B cell (primary cell): Measurements from ENCODE around the gene UGT1A4. TPM values are rescaled to one million over a fixed set of nuclear protein-coding genes. Genes with fewer than 3 reads are reported as not detected.

Source experiments
- ATAC-seq: fragments of 200-7000 bp; cut with Tn5 transposase; one replicate; pipeline ENCODE4 v1.10.0; 2021; ENCODE audit warnings: low read depth, mild to moderate bottlenecking, moderate number of reproducible peaks, moderate library complexity
- CTCF ChIA-PET: fragments of 350-600 bp; sonication (Branson Sonifier 250); formaldehyde crosslinking; loops from one replicate; lab custom pipeline; 2021; ENCODE audit warnings: antibody characterized with exemption, inconsistent platforms; lab: Charles Lee
- POLR2A ChIA-PET: fragments of 350-600 bp; sonication (Branson Sonifier 250); formaldehyde crosslinking; loops from one replicate; lab custom pipeline; 2021; ENCODE audit warnings: antibody characterized with exemption; lab: Charles Lee
- DNase-seq: peaks from one replicate; pipeline ENCODE4 v3.0.0; 2013
- H2AFZ ChIP-seq: 2 replicates; pipeline ENCODE4 v1.6.1; 2012; ENCODE audit warnings: mild to moderate bottlenecking, low read depth, low read length; ENCODE audit not compliant: insufficient read depth, poor library complexity, severe bottlenecking
- H3K27ac ChIP-seq, 2 donors: 1 replicate in 1 of 2; 2 replicates in 1 of 2; pipeline ENCODE4 v1.5.1; 2012 to 2013; ENCODE audit warnings: low read length in 2 of 2, mild to moderate bottlenecking in 2 of 2, moderate library complexity in 1 of 2
- H3K27me3 ChIP-seq, 4 experiments: fragments of 200-600 bp in 1 of 4; sonication (generic) in 1 of 4; replicated peaks in 1 of 4; 1 replicate in 2 of 4; 2 replicates in 2 of 4; pipeline versions ENCODE4 v1.6.1 to v1.7.0; 2013 to 2016; ENCODE audit warnings: low read length in 3 of 4, mild to moderate bottlenecking in 2 of 4, mixed read lengths in 1 of 4, moderate library complexity in 1 of 4; ENCODE audit not compliant: insufficient read depth in 4 of 4, control insufficient read depth in 3 of 4; ENCODE audit errors: control extremely low read depth in 1 of 4
- H3K36me3 ChIP-seq, 2 experiments: replicated peaks in 1 of 2; 1 replicate in 1 of 2; 2 replicates in 1 of 2; pipeline versions ENCODE4 v1.6.1 to v1.7.1; 2013; ENCODE audit warnings: low read length in 1 of 2; ENCODE audit not compliant: insufficient read depth in 2 of 2, control insufficient read depth in 1 of 2; ENCODE audit errors: control extremely low read depth in 1 of 2, extremely low read depth in 1 of 2
- H3K4me1 ChIP-seq, 2 donors: fragments of 200-600 bp in 1 of 2; sonication (generic) in 1 of 2; 1 replicate in 1 of 2; 2 replicates in 1 of 2; pipeline versions ENCODE4 v1.5.1 to v1.6.1; 2013 to 2017; ENCODE audit warnings: low read length in 2 of 2; ENCODE audit not compliant: control insufficient read depth in 2 of 2, insufficient read depth in 2 of 2
- H3K4me2 ChIP-seq: replicated peaks from 2 replicates; pipeline ENCODE3; 2012; ENCODE audit warnings: mild to moderate bottlenecking, low read depth, low read length; ENCODE audit not compliant: poor library complexity, severe bottlenecking
- H3K4me3 ChIP-seq, 5 experiments: fragments of 200-600 bp in 1 of 5; sonication (generic) in 1 of 5; 1 replicate in 3 of 5; 2 replicates in 2 of 5; pipeline versions ENCODE4 v1.5.1 to v1.7.0; 2011 to 2016; ENCODE audit warnings: low read length in 4 of 5, mild to moderate bottlenecking in 4 of 5, low read depth in 2 of 5, control low read depth in 1 of 5, moderate library complexity in 1 of 5; ENCODE audit not compliant: insufficient read depth in 1 of 5; ENCODE audit errors: control extremely low read depth in 1 of 5, extremely low read depth in 1 of 5
- H3K79me2 ChIP-seq: fragments of 200-600 bp; sonication (generic); one replicate; pipeline ENCODE4 v1.6.0; 2016; ENCODE audit warnings: low read length; ENCODE audit not compliant: control insufficient read depth, insufficient read depth
- H3K9ac ChIP-seq: fragments of 200-600 bp; sonication (generic); 2 replicates; pipeline ENCODE4 v1.6.1; 2017; ENCODE audit warnings: mild to moderate bottlenecking, low read length, moderate library complexity
- H3K9me3 ChIP-seq, 3 donors: one replicate each; pipeline versions ENCODE4 v1.6.1 to v1.7.1; 2013; ENCODE audit warnings: low read length in 2 of 3; ENCODE audit not compliant: control insufficient read depth in 2 of 3, insufficient read depth in 1 of 3; ENCODE audit errors: control extremely low read depth in 1 of 3
- H4K20me1 ChIP-seq: 2 replicates; pipeline ENCODE4 v1.6.0; 2012; ENCODE audit warnings: mild to moderate bottlenecking, low read length; ENCODE audit not compliant: insufficient read depth, control insufficient read depth, poor library complexity, severe bottlenecking
- H3K27ac Mint-ChIP-seq: one replicate; pipeline ENCODE4 v1.8.0; 2021; ENCODE audit warnings: mixed read lengths
- H3K27me3 Mint-ChIP-seq: one replicate; pipeline ENCODE4 v1.8.0; 2021; ENCODE audit warnings: mixed read lengths
- H3K4me1 Mint-ChIP-seq: one replicate; pipeline ENCODE4 v1.8.0; 2021; ENCODE audit warnings: mixed read lengths
- H3K4me3 Mint-ChIP-seq: one replicate; pipeline ENCODE4 v1.8.0; 2021; ENCODE audit warnings: mixed read lengths
- H3K9me3 Mint-ChIP-seq: one replicate; pipeline ENCODE4 v1.8.0; 2022; ENCODE audit warnings: mixed read lengths; ENCODE audit not compliant: insufficient read depth
- EZH2 ChIP-seq: IDR thresholded peaks from 2 replicates; pipeline ENCODE4 v1.6.1; 2012; ENCODE audit warnings: borderline replicate concordance, low read depth, mild to moderate bottlenecking, moderate library complexity, low read length; ENCODE audit not compliant: insufficient read depth, poor library complexity, severe bottlenecking
- WGBS: methylation state at CpG from one replicate; pipeline ENCODE4 v1.1.5; 2013; ENCODE audit warnings: missing lambda C conversion rate; ENCODE audit not compliant: insufficient coverage; 5-methylcytosine and 5-hydroxymethylcytosine counted together
- intact Hi-C: fragments of 100-400 bp; cut with micrococcal nuclease; formaldehyde crosslinking; loops from one replicate; pipeline ENCODE4 v1.10.0; 2022
- polyA plus RNA-seq: library from polyadenylated mRNA; depleted of rRNA; stranded (reverse); fragments of >200 nt; gene quantifications from 2 replicates; pipeline ENCODE4 v1.2.3, GENCODE V29; 2012
- total RNA-seq, 2 donors: library from RNA; stranded (reverse); fragments of 120-200 nt in 1 of 2; gene quantifications; 1 replicate in 1 of 2; 2 replicates in 1 of 2; pipeline versions ENCODE4 v1.2.3 to v1.2.4, GENCODE V29; 2013 to 2022
- TF ChIP-seq, protein P1 (sequence below): fragments of 200-600 bp; IDR thresholded peaks from one replicate; pipeline ENCODE4 v1.8.0; 2022; ENCODE audit warnings: antibody characterized with exemption, mild to moderate bottlenecking

UGT1A4 gene
- total and polyA plus RNA-seq, 2 donors (not counting 1 experiment from before 2014, with no cell fraction given): not detected

GRCh38 chr2:233772153-233772552, 53.6 kb downstream of the UGT1A4 start:
- Mint-ChIP-seq H3K4me3 (no peak overlapping the region), H3K27ac (no peak overlapping the region)
- DNase-seq: no peak

GRCh38 chr2:233772583-233772982, 54.0 kb downstream of the UGT1A4 start:
- Mint-ChIP-seq H3K4me3 (no peak overlapping the region), H3K9me3 (peaks cover 7% of the 10 kb centered on the region), H3K27ac (no peak overlapping the region), H3K4me1 (no peaks in the 10 kb centered on the region), H3K27me3 (peaks cover 17% of the 10 kb centered on the region)
- Histone ChIP-seq H3K4me1 (no peaks in the 10 kb centered on the region), H3K4me3 (no peak overlapping the region), H2AFZ (no peak overlapping the region), H3K9me3 (peaks cover 0 to 20% (median 8%) of the 10 kb centered on the region in 3 donors), H3K79me2 (no peaks in the 10 kb centered on the region), H3K36me3 (no peaks in the 10 kb centered on the region), H4K20me1 (no peaks in the 10 kb centered on the region), H3K27ac (no peak overlapping the region), H3K27me3 (peaks cover 0 to 3% (median 1%) of the 10 kb centered on the region in 4 experiments), H3K4me2 (no peak overlapping the region), H3K9ac (no peak overlapping the region)
- whole genome bisulfite sequencing: 69% methylated on average over 4 of the region's 5 CpGs
- CTCF ChIA-PET: no interaction called here
- ATAC-seq: no peak
- no peak for DNase-seq
- POLR2A ChIA-PET: no interaction called here
- TF ChIP-seq, protein P1, sequence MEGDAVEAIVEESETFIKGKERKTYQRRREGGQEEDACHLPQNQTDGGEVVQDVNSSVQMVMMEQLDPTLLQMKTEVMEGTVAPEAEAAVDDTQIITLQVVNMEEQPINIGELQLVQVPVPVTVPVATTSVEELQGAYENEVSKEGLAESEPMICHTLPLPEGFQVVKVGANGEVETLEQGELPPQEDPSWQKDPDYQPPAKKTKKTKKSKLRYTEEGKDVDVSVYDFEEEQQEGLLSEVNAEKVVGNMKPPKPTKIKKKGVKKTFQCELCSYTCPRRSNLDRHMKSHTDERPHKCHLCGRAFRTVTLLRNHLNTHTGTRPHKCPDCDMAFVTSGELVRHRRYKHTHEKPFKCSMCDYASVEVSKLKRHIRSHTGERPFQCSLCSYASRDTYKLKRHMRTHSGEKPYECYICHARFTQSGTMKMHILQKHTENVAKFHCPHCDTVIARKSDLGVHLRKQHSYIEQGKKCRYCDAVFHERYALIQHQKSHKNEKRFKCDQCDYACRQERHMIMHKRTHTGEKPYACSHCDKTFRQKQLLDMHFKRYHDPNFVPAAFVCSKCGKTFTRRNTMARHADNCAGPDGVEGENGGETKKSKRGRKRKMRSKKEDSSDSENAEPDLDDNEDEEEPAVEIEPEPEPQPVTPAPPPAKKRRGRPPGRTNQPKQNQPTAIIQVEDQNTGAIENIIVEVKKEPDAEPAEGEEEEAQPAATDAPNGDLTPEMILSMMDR: no peak
- no peak for TF ChIP-seq EZH2
- intact Hi-C loops: no loop called here

More at GRCh38 chr2:233772153-233772552, 53.6 kb downstream of the UGT1A4 start:
- H4K20me1 ChIP-seq: no peaks in the 10 kb centered on the region
- no peak for ATAC-seq
- H3K36me3 ChIP-seq: no peaks in the 10 kb centered on the region
- Mint-ChIP-seq H3K27me3 (peaks cover 16% of the 10 kb centered on the region), H3K4me1 (no peaks in the 10 kb centered on the region), H3K9me3 (peaks cover 7% of the 10 kb centered on the region)
- peaks cover 0 to 19% (median 8%) of the 10 kb centered on the region in 3 donors for H3K9me3 ChIP-seq
- intact Hi-C loops: no loop called here
- 98% methylated on average over 11 of the region's 16 CpGs for WGBS
- no peak overlapping the region for H3K4me3 ChIP-seq
- H3K4me1 ChIP-seq: no peaks in the 10 kb centered on the region
- H3K79me2 ChIP-seq: no peaks in the 10 kb centered on the region
- H3K27ac ChIP-seq: no peak overlapping the region
- peaks cover 0 to 3% (median 1%) of the 10 kb centered on the region in 4 experiments for H3K27me3 ChIP-seq
- no peak for TF ChIP-seq EZH2
- TF ChIP-seq, protein P1: no peak
- H2AFZ ChIP-seq: no peak overlapping the region
- no peak overlapping the region for H3K9ac ChIP-seq
- ChIA-PET POLR2A (no interaction called here), CTCF (no interaction called here)
- H3K4me2 ChIP-seq: no peak overlapping the region
